ENCODE measurements around the gene BEND3.
A peak's percentile ranks its signal among the peaks of the same experiment; 100 is the strongest.
"Not testable (repeated sequence)": the region's sequence is repeated elsewhere in the genome, so short reads cannot be mapped to it uniquely, and the experiment has no call there.

Gene BEND3

DNA sequence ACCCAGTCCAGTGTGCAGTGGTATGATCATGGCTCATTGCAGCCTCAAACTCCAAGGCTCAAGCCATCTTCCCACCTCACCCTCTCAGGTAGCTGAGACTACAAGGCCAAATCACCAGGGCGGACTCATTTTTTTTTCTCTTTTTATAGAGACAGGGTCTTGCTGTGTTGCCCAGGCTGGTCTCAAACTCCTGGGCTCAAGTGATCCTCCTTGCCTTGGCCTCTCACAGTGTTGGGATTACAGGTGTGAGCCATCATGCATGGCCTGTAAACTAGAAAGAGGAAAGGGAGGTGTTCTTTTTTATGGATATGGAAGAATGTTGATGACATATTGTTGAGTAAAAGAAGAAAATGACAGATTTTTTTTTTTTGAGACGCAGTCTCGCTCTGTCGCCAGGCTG, 5.1 kb upstream of the BEND3 start:
- Histone ChIP-seq H3K4me1 (ENCODE audit: control insufficient read depth, insufficient read depth, low read length) (peaks cover 46% of the 10 kb centered on the region), H3K27me3 (ENCODE audit: control insufficient read depth, insufficient read depth, low read length) (no peaks in the 10 kb centered on the region), H3K4me3 (ENCODE audit: low read depth, low read length) (no peak overlapping the region), H3K9me3 (ENCODE audit: control insufficient read depth, insufficient read depth, low read length) (no peaks in the 10 kb centered on the region), H3K36me3 (ENCODE audit: control insufficient read depth, insufficient read depth, low read length) (no peaks in the 10 kb centered on the region), H3K9ac (ENCODE audit: low read depth, low read length) (no peak overlapping the region), H3K27ac (ENCODE audit: low read depth, low read length) (no peak overlapping the region)

DNA sequence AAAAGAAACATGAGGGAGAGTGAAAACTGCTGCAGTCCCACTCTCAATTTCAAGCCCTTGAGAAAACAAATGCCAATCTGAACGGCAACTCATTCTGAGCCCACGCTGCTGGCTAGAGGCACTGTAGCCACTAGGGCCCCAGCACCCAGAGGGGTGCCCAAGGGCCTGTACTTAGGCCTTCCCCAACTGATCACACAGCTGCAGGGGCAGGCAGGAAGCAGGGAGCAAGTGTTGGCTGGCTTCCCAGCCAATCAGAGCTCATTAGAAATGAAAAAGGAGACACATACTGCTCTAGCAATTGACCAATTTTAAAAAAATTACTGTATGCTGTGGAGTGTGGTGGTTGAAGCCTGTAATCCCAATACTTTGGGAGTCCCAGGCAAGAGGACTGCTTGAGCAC, 3.7 kb upstream of the BEND3 start:
- Histone ChIP-seq H3K4me3 (ENCODE audit: low read depth, low read length) (no peak overlapping the region), H3K36me3 (ENCODE audit: control insufficient read depth, insufficient read depth, low read length) (no peaks in the 10 kb centered on the region), H3K27me3 (ENCODE audit: control insufficient read depth, insufficient read depth, low read length) (no peaks in the 10 kb centered on the region), H3K27ac (ENCODE audit: low read depth, low read length) (peak overlapping the region; percentile 1), H3K9me3 (ENCODE audit: control insufficient read depth, insufficient read depth, low read length) (no peaks in the 10 kb centered on the region), H3K9ac (ENCODE audit: low read depth, low read length) (peak overlapping the region; percentile 24; the same call in 1 of the 2 replicates), H3K4me1 (ENCODE audit: control insufficient read depth, insufficient read depth, low read length) (peaks cover 36% of the 10 kb centered on the region)

DNA sequence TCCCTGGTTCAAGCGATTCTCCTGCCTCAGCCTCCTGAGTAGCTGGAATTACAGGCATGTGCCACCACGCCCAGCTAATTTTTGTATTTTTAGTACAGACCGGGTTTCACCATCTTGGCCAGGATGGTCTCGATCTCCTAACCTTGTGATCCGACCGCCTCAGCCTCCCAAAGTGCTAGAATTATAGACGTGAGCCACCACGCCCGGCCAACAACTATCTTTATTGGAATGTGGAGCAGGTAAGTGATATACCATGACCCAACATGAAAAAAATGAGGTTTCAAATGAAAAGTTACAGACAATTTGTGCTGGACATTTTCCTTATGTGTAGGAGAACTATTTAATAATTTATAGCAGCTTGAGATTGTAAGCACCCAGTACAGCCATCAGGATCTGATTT, 3.2 kb upstream of the BEND3 start:
- H3K36me3 ChIP-seq (ENCODE audit: control insufficient read depth, insufficient read depth, low read length); H3K9me3 ChIP-seq (ENCODE audit: control insufficient read depth, insufficient read depth, low read length); H3K9ac ChIP-seq (ENCODE audit: low read depth, low read length); H3K27me3 ChIP-seq (ENCODE audit: control insufficient read depth, insufficient read depth, low read length); H3K4me3 ChIP-seq (ENCODE audit: low read depth, low read length): not testable (repeated sequence)
- H3K27ac ChIP-seq (ENCODE audit: low read depth, low read length): peak overlapping the region; percentile 1
- peaks cover 41% of the 10 kb centered on the region for H3K4me1 ChIP-seq (ENCODE audit: control insufficient read depth, insufficient read depth, low read length)

DNA sequence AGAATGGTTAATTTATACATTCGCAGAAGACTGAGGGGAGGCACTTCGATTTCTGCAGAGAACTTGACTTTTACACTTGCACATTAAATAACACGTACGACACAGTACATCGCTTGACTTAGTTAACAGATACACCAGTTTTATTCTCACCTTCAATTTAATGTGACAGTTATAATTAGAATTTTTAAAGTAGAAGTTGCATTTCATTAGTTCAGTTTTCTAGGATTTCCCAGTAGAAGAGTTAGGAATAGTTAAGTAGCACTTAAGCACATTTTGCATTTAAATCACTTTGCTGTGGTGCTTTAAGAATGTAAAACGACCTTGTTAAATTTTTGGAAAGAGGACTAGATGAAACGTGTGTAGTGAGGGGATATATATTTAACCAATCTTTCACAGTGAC, 1.6 kb upstream of the BEND3 start:
- peaks cover 44% of the 10 kb centered on the region for H3K4me1 ChIP-seq (ENCODE audit: control insufficient read depth, insufficient read depth, low read length)
- H3K27me3 ChIP-seq (ENCODE audit: control insufficient read depth, insufficient read depth, low read length): no peaks in the 10 kb centered on the region
- H3K4me3 ChIP-seq (ENCODE audit: low read depth, low read length): peak overlapping the region; percentile 56
- H3K9me3 ChIP-seq (ENCODE audit: control insufficient read depth, insufficient read depth, low read length): no peaks in the 10 kb centered on the region
- H3K36me3 ChIP-seq (ENCODE audit: control insufficient read depth, insufficient read depth, low read length): no peaks in the 10 kb centered on the region
- peak overlapping the region; percentile 100 for H3K27ac ChIP-seq (ENCODE audit: low read depth, low read length)
- peak overlapping the region; percentile 54 for H3K9ac ChIP-seq (ENCODE audit: low read depth, low read length)

DNA sequence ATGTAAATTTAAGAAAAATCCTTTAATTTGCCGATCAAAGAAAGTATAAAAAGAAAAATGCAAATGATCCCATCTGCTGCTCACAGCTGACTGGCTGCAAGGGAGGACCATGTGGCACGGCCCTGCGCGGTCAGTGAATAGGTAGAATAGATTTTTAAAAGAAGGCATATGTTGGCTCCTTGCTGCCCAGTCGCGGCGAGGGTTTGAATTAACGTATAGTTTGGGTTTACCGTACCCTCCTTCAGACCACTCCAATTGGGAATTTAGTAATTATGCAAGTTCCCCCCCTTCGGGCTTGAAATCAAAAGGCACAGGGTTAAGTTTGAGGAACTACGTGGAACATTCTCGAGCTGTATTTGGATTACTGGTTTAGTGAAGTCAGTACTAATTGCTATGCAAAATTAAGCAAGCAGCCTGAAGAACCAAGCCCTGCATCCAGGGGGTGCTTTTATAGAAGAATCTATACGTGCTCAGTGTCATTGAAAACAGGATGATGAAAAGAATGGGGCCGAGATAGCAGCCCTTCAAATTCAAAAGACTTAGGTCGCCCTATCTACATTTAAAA, 1.1 kb upstream of the BEND3 start:
- no peaks in the 10 kb centered on the region for H3K27me3 ChIP-seq (ENCODE audit: control insufficient read depth, insufficient read depth, low read length)
- no peaks in the 10 kb centered on the region for H3K36me3 ChIP-seq (ENCODE audit: control insufficient read depth, insufficient read depth, low read length)
- H3K9ac ChIP-seq (ENCODE audit: low read depth, low read length): peak overlapping the region; percentile 97
- H3K9me3 ChIP-seq (ENCODE audit: control insufficient read depth, insufficient read depth, low read length): no peaks in the 10 kb centered on the region
- H3K4me1 ChIP-seq (ENCODE audit: control insufficient read depth, insufficient read depth, low read length): peaks cover 39% of the 10 kb centered on the region
- peak overlapping the region; percentile 100 for H3K27ac ChIP-seq (ENCODE audit: low read depth, low read length)
- H3K4me3 ChIP-seq (ENCODE audit: low read depth, low read length): peak overlapping the region; percentile 72

DNA sequence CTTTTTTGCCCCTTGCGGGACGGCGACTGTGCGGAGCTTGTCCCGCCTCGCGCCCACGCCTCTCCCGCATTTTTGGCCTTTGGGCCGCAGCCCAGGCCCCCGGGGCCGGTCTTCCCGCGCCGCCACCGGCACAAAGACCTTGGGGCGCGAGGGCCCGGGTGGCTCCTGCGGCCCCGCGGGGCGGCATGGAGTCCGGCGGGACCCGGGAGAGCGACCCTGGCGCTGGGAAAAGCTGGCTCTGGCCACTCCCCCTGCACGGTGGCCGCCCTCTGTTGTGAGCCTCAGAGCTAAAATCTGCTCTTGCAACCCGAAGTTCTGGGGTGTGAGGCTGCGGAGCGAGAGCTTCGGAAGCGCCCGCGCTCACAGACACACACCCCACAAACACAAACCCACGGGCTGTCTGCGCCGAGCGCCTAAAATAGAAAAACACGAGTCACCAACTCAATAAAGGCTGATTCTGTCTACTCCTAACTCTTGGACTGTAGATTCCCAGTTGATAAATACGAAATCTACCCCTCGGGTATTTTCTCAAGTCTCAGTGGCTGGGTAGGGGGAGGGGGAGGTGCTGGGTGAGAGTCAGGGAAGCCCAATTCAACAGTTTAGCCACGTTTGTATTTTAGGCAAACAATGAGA, 496 bp upstream of the BEND3 start:
- H3K4me1 ChIP-seq (ENCODE audit: control insufficient read depth, insufficient read depth, low read length): peaks cover 39% of the 10 kb centered on the region
- peak overlapping the region; percentile 100 for H3K27ac ChIP-seq (ENCODE audit: low read depth, low read length)
- peak overlapping the region; percentile 97 for H3K9ac ChIP-seq (ENCODE audit: low read depth, low read length)
- no peaks in the 10 kb centered on the region for H3K27me3 ChIP-seq (ENCODE audit: control insufficient read depth, insufficient read depth, low read length)
- no peaks in the 10 kb centered on the region for H3K9me3 ChIP-seq (ENCODE audit: control insufficient read depth, insufficient read depth, low read length)
- peak overlapping the region; percentile 72 for H3K4me3 ChIP-seq (ENCODE audit: low read depth, low read length)
- no peaks in the 10 kb centered on the region for H3K36me3 ChIP-seq (ENCODE audit: control insufficient read depth, insufficient read depth, low read length)

DNA sequence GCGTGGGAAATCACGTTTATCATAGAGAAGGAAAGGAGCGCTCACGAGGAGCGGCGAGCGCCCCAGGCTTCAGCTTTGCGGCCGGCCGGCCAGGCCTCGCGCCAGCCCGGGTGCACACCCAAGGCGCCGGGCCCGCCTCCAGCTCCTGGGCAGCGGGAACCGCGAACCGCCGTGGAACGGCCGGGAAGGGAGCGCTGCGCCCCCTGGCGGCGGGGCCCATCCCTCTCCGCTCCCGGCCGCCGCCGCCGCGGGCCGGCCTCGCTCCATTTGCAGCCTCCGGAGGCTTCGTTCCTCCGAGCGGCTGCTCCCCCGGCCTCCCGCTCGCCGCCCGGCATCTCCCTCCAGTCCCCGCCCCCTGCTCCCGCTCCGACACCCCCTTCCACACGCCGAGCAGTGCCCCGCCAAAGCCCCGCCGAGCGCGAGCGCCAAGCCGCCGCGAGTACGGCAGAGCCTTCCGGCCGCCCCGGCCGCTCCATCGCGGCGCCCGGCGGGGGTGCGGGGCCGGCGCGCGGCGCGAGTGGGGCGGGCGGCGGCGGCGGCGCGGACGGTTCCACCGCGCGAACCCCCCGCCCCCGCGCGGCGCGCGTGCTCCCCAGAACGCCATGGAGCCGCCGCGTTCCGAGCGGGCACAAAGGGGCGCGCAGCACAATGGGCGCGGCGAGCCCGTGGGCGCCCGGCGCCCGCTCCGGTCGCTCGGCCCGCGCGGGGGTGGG, 946 bp downstream of the BEND3 start:
- Histone ChIP-seq H3K36me3 (ENCODE audit: control insufficient read depth, insufficient read depth, low read length) (no peaks in the 10 kb centered on the region), H3K27me3 (ENCODE audit: control insufficient read depth, insufficient read depth, low read length) (no peaks in the 10 kb centered on the region), H3K4me1 (ENCODE audit: control insufficient read depth, insufficient read depth, low read length) (peaks cover 39% of the 10 kb centered on the region), H3K27ac (ENCODE audit: low read depth, low read length) (peak overlapping the region; percentile 100), H3K9ac (ENCODE audit: low read depth, low read length) (peak overlapping the region; percentile 97), H3K9me3 (ENCODE audit: control insufficient read depth, insufficient read depth, low read length) (no peaks in the 10 kb centered on the region), H3K4me3 (ENCODE audit: low read depth, low read length) (peak overlapping the region; percentile 72)

DNA sequence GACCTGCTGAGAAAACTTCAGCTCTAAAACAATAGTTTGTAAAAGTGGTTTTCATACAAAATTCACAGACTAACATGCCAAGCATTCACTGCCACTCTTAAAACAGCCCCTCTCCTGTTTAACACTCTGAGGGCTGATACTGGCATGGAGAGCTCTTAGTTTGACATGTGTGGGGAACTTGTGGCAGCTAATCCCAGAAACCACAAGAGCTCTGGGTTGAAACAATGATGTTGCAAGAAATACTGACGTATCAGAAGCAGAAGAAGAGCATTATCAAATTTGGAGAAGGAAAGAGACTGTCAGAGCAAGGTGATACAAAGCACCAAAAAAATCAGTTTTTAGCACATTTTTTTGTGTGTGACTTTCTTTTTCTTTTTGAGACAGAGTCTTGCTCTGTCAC, 5.1 kb downstream of the BEND3 start:
- no peak overlapping the region for H3K27ac ChIP-seq (ENCODE audit: low read depth, low read length)
- H3K9ac ChIP-seq (ENCODE audit: low read depth, low read length): no peak overlapping the region

DNA sequence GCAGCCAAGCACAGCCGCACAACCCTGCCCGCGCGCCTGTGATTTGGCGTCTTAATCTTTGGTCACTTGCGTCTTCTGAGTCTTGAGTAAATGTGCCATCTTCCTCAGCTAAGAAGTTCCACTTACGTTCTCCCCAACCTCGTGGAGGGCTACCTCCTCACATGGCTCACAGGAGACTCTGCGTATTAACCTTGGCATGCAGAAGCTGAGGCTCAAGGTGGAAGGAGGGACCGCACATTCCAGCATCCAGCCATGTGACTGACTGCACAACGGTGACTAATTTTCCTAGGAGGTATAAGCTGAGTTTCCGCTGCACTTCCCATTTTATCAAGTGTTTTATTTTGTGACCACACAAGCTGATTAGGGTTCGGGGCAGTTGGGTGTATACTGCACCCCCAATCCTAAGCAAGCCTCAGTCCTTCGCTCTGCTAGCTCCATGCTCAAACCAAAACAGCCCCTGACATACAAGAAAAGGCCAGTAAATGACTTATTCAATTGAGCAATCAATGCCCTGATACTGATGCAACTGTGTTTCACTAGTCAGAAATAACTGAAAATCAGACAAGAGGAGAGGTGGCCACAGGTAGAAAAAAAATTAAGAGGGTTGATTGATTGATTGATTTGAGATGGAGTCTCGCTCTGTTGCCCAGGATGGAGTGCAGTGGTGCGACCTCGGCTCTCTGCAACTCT, 7.0 kb downstream of the BEND3 start:
- H3K4me1 ChIP-seq (ENCODE audit: control insufficient read depth, insufficient read depth, low read length): peaks cover 26% of the 10 kb centered on the region
- H3K27me3 ChIP-seq (ENCODE audit: control insufficient read depth, insufficient read depth, low read length): no peaks in the 10 kb centered on the region
- no peak overlapping the region for H3K4me3 ChIP-seq (ENCODE audit: low read depth, low read length)
- no peak overlapping the region for H3K9ac ChIP-seq (ENCODE audit: low read depth, low read length)
- H3K9me3 ChIP-seq (ENCODE audit: control insufficient read depth, insufficient read depth, low read length): no peaks in the 10 kb centered on the region
- peak overlapping the region; percentile 8 for H3K27ac ChIP-seq (ENCODE audit: low read depth, low read length)
- H3K36me3 ChIP-seq (ENCODE audit: control insufficient read depth, insufficient read depth, low read length): peaks cover 10% of the 10 kb centered on the region; the same call in 1 of the 2 replicates

More for the DNA sequence above, 5.1 kb downstream of the BEND3 start:
- H3K27me3 ChIP-seq (ENCODE audit: control insufficient read depth, insufficient read depth, low read length): no peaks in the 10 kb centered on the region
- H3K9me3 ChIP-seq (ENCODE audit: control insufficient read depth, insufficient read depth, low read length): no peaks in the 10 kb centered on the region
- peaks cover 10% of the 10 kb centered on the region; the same call in 1 of the 2 replicates for H3K36me3 ChIP-seq (ENCODE audit: control insufficient read depth, insufficient read depth, low read length)
- H3K4me3 ChIP-seq (ENCODE audit: low read depth, low read length): no peak overlapping the region
- H3K4me1 ChIP-seq (ENCODE audit: control insufficient read depth, insufficient read depth, low read length): peaks cover 32% of the 10 kb centered on the region

DNA sequence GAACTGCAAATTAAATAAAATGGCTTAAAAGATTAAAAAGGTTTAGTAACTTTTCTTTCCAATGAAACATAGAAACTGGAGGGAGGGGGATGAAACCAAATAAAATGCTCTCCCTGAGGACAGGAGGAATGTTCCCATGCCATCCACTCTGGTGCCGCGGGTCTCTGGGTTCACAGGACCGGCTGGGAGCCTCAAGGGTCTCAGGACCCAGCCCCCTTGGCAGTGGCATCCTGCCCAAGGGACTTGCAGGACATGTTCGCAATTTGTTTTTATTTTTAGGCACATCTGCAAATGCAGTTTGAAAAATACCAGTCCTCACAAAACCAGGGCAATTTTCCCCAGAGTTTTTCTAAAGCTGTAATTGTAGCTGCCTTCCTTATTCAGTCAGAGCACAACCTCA, 7.5 kb downstream of the BEND3 start:
- Histone ChIP-seq H3K27me3 (ENCODE audit: control insufficient read depth, insufficient read depth, low read length) (no peaks in the 10 kb centered on the region), H3K36me3 (ENCODE audit: control insufficient read depth, insufficient read depth, low read length) (peaks cover 10% of the 10 kb centered on the region; the same call in 1 of the 2 replicates), H3K27ac (ENCODE audit: low read depth, low read length) (peak overlapping the region; percentile 8), H3K4me3 (ENCODE audit: low read depth, low read length) (no peak overlapping the region), H3K9ac (ENCODE audit: low read depth, low read length) (no peak overlapping the region), H3K4me1 (ENCODE audit: control insufficient read depth, insufficient read depth, low read length) (peaks cover 28% of the 10 kb centered on the region), H3K9me3 (ENCODE audit: control insufficient read depth, insufficient read depth, low read length) (no peaks in the 10 kb centered on the region)

DNA sequence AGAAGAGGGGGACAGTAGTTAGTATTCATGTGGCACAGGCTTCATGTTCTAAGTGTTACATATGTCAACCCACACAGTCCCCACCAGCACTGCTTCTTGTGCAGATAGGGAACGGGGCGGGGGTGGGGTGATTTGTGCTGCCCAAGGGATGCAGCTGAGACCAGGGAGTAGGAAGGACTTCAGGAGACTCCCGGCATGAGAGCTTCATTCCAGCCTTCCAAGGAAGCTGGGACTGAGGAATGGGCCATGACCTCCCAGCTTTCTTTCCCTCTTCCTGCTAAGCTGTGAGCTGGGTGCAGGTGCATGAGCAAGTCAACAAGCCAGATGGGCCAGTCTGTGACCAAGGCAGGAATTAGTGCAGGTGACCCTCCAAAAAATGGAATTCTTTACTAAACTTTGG, 9.2 kb downstream of the BEND3 start:
- H3K4me1 ChIP-seq (ENCODE audit: control insufficient read depth, insufficient read depth, low read length): peaks cover 35% of the 10 kb centered on the region
- H3K4me3 ChIP-seq (ENCODE audit: low read depth, low read length): no peak overlapping the region
- no peak overlapping the region for H3K9ac ChIP-seq (ENCODE audit: low read depth, low read length)
- H3K9me3 ChIP-seq (ENCODE audit: control insufficient read depth, insufficient read depth, low read length): no peaks in the 10 kb centered on the region
- H3K36me3 ChIP-seq (ENCODE audit: control insufficient read depth, insufficient read depth, low read length): peaks cover 10% of the 10 kb centered on the region; the same call in 1 of the 2 replicates
- peak overlapping the region; percentile 73 for H3K27ac ChIP-seq (ENCODE audit: low read depth, low read length)
- H3K27me3 ChIP-seq (ENCODE audit: control insufficient read depth, insufficient read depth, low read length): no peaks in the 10 kb centered on the region
